ENCODE data around the gene PTPRE.

PTPRE gene

DNA sequence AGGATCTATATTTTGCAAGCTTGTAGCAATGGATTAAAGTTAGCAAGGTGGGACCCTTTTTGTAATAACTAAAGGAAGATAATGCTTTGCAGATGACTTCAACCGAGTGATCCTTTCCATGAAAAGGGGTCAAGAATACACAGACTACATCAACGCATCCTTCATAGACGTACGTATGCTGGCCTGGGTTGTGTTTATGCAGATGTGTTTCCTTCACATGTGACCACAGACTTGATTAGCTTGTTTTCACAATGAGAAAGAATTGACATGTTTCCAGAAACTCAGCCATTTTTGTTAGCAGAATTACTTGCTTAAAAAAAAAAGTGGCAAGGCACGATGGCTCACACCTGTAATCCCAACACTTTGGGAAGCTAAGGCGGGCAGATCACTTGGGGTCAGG lies 165.1 kb downstream of the PTPRE start:
- Histone ChIP-seq H3K27ac (ENCODE audit: low read depth, low read length) (no peak overlapping the region), H3K4me2 (ENCODE audit: low read length) (no peak overlapping the region), H3K36me3 (ENCODE audit: control insufficient read depth, low read length) (peaks cover 39% of the 10 kb centered on the region), H3F3A (ENCODE audit: control insufficient read depth, insufficient read depth) (no peaks in the 10 kb centered on the region), H4K20me1 (ENCODE audit: control insufficient read depth, insufficient read depth, low read depth, low read length) (no peaks in the 10 kb centered on the region), H3K79me2 (ENCODE audit: control insufficient read depth, low read length) (no peaks in the 10 kb centered on the region), H3K27me3 (ENCODE audit: control insufficient read depth, low read length) (no peaks in the 10 kb centered on the region), H3K4me3 (ENCODE audit: low read length) (no peak overlapping the region), H3K9me3 (ENCODE audit: control insufficient read depth, insufficient read depth, low read length) (no peaks in the 10 kb centered on the region), H3K9me2 (replicated peaks; ENCODE audit: control insufficient read depth, low read length) (no peaks in the 10 kb centered on the region), H3K4me1 (ENCODE audit: control insufficient read depth, low read length) (peaks cover 9% of the 10 kb centered on the region)
- TF ChIP-seq EZH2phosphoT487 (IDR thresholded peaks at IDR 0.05; ENCODE audit: borderline replicate concordance, low read length) (no peak), CTCF (IDR thresholded peaks at IDR 0.05; ENCODE audit: low read depth, low read length, poor library complexity, severe bottlenecking) (no peak)

GRCh38 chr10:128072941-128073645 lies 166.2 kb downstream of the PTPRE start:
- Histone ChIP-seq H3K27me3 (ENCODE audit: control insufficient read depth, low read length) (no peaks in the 10 kb centered on the region), H3K9me2 (replicated peaks; ENCODE audit: control insufficient read depth, low read length) (no peaks in the 10 kb centered on the region), H4K20me1 (ENCODE audit: control insufficient read depth, insufficient read depth, low read depth, low read length) (no peaks in the 10 kb centered on the region), H3F3A (ENCODE audit: control insufficient read depth, insufficient read depth) (no peaks in the 10 kb centered on the region), H3K4me2 (ENCODE audit: low read length) (no peak overlapping the region), H3K4me3 (ENCODE audit: low read length) (no peak overlapping the region), H3K36me3 (ENCODE audit: control insufficient read depth, low read length) (peaks cover 38% of the 10 kb centered on the region; the same call in 1 of the 2 replicates), H3K4me1 (ENCODE audit: control insufficient read depth, low read length) (peaks cover 9% of the 10 kb centered on the region), H3K27ac (ENCODE audit: low read depth, low read length) (no peak overlapping the region), H3K79me2 (ENCODE audit: control insufficient read depth, low read length) (no peaks in the 10 kb centered on the region), H3K9me3 (ENCODE audit: control insufficient read depth, insufficient read depth, low read length) (no peaks in the 10 kb centered on the region)
- no peak for TF ChIP-seq CTCF (IDR thresholded peaks at IDR 0.05; ENCODE audit: low read depth, low read length, poor library complexity, severe bottlenecking)
- TF ChIP-seq EZH2phosphoT487 (IDR thresholded peaks at IDR 0.05; ENCODE audit: borderline replicate concordance, low read length): no peak

DNA sequence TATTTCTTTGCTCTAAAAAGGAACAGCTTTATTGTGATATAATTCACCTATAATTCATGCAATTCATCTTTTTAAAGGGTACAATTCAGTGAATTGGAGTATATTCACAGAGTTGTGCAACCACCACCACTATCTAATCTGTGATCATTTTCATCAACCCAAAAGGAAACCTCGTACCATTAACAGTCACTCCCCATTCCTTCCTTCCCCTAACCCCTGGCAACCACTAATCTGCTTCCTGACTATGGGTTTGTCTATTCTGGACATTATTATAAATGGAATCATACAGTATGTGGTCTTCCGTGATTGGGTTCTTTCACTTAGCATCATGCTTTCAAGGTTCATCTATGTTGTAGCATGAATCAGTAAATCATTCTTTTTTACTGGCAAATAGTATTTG lies 167.0 kb downstream of the PTPRE start:
- H3K79me2 ChIP-seq (ENCODE audit: control insufficient read depth, low read length): no peaks in the 10 kb centered on the region
- no peak overlapping the region for H3K4me2 ChIP-seq (ENCODE audit: low read length)
- no peaks in the 10 kb centered on the region for H4K20me1 ChIP-seq (ENCODE audit: control insufficient read depth, insufficient read depth, low read depth, low read length)
- H3K27me3 ChIP-seq (ENCODE audit: control insufficient read depth, low read length): no peaks in the 10 kb centered on the region
- H3K4me3 ChIP-seq (ENCODE audit: low read length): no peak overlapping the region
- peaks cover 34% of the 10 kb centered on the region for H3K36me3 ChIP-seq (ENCODE audit: control insufficient read depth, low read length)
- no peaks in the 10 kb centered on the region for H3F3A ChIP-seq (ENCODE audit: control insufficient read depth, insufficient read depth)
- H3K4me1 ChIP-seq (ENCODE audit: control insufficient read depth, low read length): peaks cover 4% of the 10 kb centered on the region
- no peak overlapping the region for H3K27ac ChIP-seq (ENCODE audit: low read depth, low read length)
- H3K9me2 ChIP-seq (replicated peaks; ENCODE audit: control insufficient read depth, low read length): no peaks in the 10 kb centered on the region
- no peaks in the 10 kb centered on the region for H3K9me3 ChIP-seq (ENCODE audit: control insufficient read depth, insufficient read depth, low read length)
- no peak for TF ChIP-seq EZH2phosphoT487 (IDR thresholded peaks at IDR 0.05; ENCODE audit: borderline replicate concordance, low read length)
- TF ChIP-seq CTCF (IDR thresholded peaks at IDR 0.05; ENCODE audit: low read depth, low read length, poor library complexity, severe bottlenecking): no peak
